Glomerular endothelial cell (primary cell): ENCODE data around the gene CLP1. TPM values are rescaled to one million over a fixed set of nuclear protein-coding genes. Genes with fewer than 3 reads are reported as not detected.

Experiments
- total RNA-seq: library from RNA; depleted of rRNA; stranded (reverse); fragments of >200 nt; gene quantifications from 2 replicates; pipeline ENCODE4 v1.2.3, GENCODE V29; 2015

CLP1 gene
- total RNA-seq, 1 donor from 2014 or later, result 18.0 TPM

Other genes with a start within 250 kb of the CLP1 start
- gene SLC43A3, start 230.6 kb upstream of the CLP1 start, total RNA-seq, result 29.7 and 32.8 TPM in 2 replicates
- gene RTN4RL2, start 197.2 kb upstream of the CLP1 start, total RNA-seq, result 0.23 and 1.5 TPM in 2 replicates
- 10.5 and 15.9 TPM in 2 replicates for gene SLC43A1, start 142.1 kb upstream of the CLP1 start, total RNA-seq
- gene TIMM10, start 127.0 kb upstream of the CLP1 start, total RNA-seq, result 31.9 and 35.0 TPM in 2 replicates
- gene SMTNL1, start 120.2 kb upstream of the CLP1 start, total RNA-seq, result not detected in 2 replicates
- gene UBE2L6, start 90.1 kb upstream of the CLP1 start, total RNA-seq, result 74.1 and 87.1 TPM in 2 replicates
- 0.53 and 1.5 TPM in 2 replicates for gene SERPING1, start 60.1 kb upstream of the CLP1 start, total RNA-seq
- gene YPEL4, start 7.8 kb upstream of the CLP1 start, total RNA-seq, result 0.24 and 0.41 TPM in 2 replicates
- 54.7 and 71.3 TPM in 2 replicates for gene ZDHHC5, start 10.4 kb downstream of the CLP1 start, total RNA-seq
- 33.8 and 43.2 TPM in 2 replicates for gene MED19, start 54.5 kb downstream of the CLP1 start, total RNA-seq
- 46.9 and 51.5 TPM in 2 replicates for gene TMX2, start 54.8 kb downstream of the CLP1 start, total RNA-seq
- gene SELENOH, start 83.7 kb downstream of the CLP1 start, total RNA-seq, result 160 and 174 TPM in 2 replicates
- gene BTBD18, start 94.1 kb downstream of the CLP1 start, total RNA-seq, result not detected in 2 replicates
- gene CTNND1, start 104.0 kb downstream of the CLP1 start, total RNA-seq, result 200 and 268 TPM in 2 replicates